Activated T-helper 9 cell treated with anti-CD3 and anti-CD28 coated beads, Interleukin-2, amount 50 U/mL, for 16 hours (primary cell): ENCODE data around the gene SYNJ2.

Experiments
- DNase-seq: peaks from one replicate; pipeline ENCODE4 v3.0.0-alpha.2; 2020; ENCODE audit warnings: low read depth

Gene SYNJ2

DNA sequence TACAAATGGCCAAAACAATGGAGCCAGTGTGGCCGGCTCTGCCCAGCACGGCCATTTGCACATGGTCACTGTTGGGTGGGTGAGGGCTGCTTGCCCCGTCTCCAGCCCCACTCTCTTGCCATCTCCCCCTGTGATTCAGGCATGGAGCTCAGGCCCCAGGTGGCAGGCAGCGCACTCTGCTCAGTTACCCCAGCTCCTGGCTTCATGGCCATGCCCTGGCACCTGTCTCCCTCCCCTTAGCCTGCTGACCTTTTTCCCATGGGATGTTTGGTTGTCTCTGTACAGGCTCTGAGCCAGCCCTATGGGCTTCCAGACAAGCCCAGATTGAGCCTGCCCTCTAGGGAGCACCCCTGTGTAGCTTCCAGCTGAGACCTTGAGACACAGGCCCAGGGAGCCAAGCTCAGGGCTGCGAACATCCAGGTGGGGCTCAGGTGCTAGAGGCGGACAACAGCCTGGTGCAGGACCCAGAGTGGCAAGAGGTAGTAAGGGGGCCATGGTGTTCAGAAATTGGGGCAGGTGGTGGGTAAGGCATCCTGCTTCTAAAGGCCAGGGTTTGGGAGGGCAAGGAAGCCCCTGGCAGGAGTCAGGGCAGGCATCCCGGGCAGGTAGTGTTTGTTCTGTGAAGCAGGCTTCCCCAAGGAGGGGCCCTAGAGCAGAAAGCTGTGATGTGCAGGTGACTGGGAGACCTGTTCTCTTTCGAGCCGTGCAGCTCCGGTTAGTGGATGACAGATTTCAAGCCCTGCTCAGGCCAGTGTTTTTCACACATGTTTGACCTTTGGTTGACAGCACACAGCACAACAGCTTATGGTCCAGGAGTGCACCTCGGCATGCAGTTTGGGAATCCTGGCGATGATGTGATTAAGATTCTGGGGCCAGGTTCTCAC is 17.7 kb downstream of the SYNJ2 start:
- no peak for DNase-seq

DNA sequence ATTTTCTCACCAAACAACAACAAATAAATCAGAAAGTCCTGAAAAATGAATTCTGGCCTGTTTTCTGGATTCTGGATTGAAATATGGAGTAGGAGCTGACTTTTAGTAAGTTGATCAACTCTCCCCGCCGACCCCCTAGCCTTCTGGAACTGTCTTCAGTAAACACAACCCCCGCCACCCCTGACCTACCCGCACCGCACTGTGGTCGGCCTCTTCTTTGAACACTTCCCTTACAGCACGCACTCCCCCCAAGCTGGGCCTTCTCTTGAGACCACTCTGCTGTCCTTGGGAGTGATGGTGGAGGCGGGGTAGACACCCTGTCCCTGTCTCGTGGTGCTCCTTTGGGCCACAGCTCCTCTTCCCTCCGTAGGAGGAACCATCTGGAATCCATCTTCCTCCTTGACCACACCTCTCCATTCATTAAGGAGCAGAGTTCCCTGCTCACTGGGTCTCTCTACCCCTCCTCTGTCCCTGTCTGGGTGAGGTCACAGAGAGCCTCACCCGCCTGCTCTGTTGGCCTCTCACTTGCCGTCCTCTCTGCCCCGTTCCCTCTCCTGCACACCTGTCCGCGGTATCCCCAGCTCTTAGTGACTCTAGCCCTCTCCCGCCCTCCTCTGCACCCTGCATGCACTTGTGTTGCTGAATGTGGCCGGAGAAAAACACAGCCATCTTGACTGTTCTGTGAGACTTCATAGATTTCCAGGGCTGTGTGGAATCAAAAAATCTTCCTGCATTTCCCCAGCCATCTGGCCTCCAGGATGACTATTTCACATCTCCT is 19.1 kb downstream of the SYNJ2 start:
- no peak for DNase-seq

DNA sequence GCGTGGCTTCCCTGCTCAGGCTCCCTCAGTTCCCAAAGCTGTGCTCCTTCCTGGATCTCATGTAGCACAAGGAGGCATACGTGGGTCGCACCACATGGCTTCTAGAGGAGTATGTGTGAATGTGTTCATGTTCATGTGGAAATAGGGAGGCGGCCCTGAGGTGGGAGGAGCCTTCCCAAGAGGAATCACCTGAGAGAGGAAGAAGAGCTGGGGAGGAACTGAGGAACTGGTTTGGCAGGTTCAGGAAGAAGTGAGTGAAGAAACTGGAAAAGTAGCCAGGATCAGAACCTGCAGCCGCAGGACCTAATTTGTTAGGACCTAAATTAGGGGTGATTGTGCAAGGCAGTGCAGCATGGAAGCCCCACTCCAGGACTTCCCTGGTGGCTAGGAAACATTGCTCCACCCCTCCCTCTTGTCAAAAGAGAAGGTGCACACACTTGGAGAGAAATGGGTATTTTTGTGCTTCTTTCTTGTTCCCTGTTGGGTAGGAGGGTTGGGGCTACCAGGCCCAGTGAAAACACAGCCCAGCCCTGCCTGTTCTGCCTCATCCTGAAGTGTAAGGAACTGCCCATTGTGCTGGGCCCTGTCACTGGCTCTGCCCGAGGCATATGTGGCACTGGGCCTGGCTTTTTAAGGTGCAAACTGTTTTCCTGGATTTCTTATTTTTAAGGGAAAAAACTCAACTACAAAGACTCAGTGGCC is 20.7 kb downstream of the SYNJ2 start:
- DNase-seq, result no peak

DNA sequence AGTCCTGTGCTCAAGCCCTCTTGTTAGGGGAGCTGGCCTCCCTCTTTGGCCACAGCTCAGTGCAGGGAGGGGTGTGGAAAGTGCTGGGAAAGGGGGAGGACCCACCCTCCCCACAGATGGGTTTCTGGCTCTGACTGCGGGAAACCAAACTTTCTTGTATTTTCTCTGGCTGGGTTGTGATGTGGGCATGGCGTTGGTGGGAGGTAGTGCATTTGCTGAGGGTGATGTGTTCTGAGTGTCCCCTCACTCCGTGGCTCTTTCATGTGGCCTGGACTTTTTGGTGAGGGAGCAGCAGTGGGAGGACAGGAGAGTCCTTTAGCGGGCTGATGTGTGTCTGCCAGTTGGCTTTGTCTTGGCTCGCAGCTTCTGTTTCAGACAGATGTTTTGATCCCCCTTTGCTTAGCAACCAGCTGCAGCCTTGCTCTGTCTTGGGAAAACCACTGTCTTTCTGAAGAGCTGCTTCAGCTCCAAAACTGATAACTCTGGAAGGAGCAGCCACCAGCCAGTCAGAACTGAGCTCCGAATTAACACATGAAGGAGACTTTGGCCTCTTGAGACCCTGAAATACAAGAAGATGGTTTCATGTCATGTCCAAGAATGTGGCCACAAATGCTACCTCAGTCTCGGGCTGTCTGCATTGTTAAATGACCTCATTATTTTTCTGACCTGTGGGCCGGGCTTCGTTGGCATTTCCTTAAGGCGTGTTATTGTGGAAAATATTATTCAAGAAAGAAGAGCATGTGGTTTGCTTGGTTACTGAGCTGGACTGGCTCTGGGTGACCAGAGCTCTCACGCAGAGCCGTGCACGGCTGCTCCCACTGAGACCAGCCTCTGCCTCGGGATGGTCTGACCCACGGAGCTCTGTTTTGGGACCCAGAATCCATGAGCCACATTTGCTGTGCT is 21.5 kb downstream of the SYNJ2 start:
- no peak for DNase-seq

- no peak for DNase-seq
Measured at GRCh38 chr6:158003910-158004700, 22.4 kb downstream of the SYNJ2 start.

DNA sequence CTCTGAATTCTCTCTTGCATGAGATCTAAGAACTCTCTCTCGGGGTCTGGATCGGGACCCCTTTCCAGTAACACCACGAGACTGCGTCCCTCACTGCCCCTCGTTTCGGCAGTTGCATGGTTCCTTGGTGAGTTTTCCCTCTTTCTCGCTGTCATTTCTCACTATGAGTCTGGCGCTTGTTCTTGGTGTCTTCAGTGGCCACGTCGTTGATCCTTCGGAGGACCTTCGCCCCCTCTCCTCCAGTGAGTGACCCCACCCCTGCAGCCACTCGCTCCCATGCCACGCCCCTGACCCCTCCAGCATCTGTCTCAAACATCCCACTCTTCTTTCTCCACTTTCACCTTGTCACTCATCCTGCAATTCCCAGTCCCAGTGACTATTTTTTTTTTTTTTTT is 23.0 kb downstream of the SYNJ2 start:
- no peak for DNase-seq

DNA sequence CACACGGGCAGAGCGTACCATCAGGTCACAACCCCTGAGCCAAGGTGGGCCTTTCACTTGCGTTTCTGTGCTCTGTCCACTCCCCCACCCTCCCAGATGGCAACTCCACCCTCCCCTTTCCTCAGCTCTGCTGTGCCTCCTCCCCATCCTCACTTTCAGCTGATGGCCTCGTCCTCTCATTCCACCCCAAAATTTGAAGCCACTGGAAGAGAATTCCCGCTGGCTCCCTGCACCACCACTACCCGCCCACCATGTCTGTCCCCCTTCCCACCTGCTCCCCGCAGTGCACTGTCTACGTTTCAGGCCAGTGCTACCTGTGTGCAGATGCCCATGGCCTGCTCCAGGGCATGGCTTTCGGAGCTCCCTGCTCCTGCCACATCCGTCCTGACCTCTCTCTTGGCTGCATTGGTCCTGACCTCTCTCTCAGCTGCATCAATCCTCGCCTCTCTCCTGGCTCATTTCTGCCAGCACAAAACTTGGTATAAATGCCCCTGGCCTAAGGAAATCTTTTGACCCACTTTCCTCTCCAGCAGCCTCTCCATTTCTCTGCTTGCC is 24.0 kb downstream of the SYNJ2 start:
- DNase-seq, result no peak

GRCh38 chr6:158006331-158006730 is 24.7 kb downstream of the SYNJ2 start:
- DNase-seq, result no peak

DNA sequence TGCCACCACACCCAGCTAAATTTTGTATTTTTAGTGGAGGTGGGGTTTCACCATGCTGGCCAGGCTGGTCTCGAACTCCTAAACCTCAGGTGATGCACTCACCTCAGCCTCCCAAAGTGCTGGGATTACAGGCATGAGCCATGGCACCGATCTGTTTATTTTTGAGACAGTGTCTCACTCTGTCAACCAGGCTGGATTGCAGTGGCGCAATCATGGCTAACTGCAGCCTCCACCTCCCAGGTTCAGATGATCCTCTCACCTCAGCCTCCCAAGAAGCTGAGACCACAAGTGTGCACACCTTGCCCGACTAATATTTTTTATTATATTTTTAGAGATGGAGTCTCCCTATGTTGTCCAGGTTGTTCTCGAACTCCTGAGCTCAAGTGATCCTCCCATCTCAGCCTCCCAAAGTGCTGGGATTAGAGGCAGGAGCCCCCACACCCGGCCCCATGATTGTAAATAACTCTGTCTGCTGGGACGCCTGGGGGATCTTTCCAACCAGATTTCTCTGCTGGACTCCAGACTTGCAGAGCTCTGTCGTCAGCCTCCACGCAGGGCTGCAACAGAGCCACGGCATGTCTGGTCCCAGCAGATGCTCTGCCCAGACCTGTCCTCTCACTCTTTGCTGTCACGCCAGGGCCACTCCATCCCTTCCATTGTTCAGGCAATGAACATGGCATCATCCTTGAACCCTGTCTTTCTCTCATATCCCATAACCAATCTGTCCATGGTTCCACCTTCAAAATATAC is 25.3 kb downstream of the SYNJ2 start:
- DNase-seq, result no peak

DNA sequence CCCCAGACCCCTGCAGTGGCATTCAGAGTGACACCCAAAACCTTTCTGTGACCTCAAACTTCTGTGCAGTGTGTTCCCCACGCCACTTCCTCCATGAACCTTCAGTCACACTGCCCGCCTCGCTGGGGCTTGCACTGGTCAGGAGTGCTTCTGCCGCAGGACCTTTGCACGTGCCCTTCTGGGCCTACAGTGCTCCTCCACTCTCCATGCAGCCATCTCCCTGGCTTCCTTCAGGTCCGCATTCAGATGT is 27.1 kb downstream of the SYNJ2 start:
- no peak for DNase-seq

DNA sequence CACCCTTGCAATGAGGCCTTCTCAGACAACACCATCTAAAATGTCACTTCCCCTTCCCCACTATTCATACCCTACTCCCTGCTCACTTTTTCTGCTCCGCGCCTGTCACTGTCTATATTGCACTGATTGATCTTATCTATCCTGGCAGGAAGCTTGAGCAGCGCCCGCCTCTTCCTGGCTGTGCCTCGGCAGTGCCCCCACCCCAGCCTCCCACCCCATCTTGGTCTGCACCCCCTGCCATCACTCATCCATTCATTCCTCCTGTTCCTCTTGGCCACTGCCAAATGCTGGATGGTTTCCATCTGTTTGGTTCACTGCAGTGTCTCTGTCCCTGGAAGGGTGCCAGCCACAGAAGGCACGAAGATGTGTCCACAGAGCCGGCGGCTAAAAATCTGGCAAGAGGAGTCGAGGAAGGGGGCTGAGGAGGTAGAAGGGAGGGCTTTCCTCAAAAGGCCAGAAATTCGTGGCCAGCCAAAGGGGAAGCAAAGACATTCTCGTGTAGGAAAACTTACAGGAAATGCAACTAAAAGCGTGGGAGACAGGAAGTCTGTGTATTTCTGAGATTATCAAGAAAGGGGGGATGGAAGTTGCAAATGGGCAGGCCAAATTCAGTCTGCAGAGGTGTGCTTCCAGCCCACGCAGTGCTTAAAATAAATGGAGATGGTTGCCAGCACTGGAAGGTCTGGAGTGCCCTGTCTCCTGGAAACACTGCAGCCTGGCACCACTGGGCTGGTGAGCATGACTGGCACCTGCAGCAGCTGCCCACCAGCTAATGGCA is 27.6 kb downstream of the SYNJ2 start:
- no peak for DNase-seq

DNA sequence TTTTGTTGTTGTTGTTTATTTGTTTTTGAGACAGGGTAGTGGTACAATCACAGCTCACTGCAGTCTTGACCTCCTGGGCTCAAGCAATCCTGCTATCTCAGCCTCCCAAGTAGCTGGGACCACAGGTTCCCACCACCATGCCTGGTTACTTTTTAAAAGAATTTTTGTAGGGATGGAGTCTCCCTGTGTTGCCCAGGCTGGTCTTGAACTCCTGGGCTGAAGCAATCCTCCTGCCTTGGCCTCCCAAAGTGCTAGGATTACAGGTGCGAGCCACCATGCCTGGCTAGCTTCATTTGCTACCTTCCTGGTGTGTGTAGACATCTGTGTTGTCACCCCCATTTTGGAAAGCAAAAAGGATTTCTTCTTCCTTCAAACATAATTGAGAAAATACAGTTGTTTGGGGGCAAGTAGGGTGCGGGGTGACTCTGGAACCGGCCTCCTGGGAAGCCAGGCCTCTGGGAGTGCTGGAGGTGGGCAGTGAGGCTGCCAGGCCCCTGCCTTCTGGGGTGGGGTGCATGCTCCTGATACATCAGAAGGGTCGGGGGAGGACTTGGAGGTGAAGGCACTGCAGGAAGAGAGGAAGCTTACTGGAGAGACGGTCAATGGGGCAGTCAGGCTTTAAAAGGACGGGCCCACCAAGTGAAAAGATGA is 28.4 kb downstream of the SYNJ2 start:
- DNase-seq, result no peak

DNA sequence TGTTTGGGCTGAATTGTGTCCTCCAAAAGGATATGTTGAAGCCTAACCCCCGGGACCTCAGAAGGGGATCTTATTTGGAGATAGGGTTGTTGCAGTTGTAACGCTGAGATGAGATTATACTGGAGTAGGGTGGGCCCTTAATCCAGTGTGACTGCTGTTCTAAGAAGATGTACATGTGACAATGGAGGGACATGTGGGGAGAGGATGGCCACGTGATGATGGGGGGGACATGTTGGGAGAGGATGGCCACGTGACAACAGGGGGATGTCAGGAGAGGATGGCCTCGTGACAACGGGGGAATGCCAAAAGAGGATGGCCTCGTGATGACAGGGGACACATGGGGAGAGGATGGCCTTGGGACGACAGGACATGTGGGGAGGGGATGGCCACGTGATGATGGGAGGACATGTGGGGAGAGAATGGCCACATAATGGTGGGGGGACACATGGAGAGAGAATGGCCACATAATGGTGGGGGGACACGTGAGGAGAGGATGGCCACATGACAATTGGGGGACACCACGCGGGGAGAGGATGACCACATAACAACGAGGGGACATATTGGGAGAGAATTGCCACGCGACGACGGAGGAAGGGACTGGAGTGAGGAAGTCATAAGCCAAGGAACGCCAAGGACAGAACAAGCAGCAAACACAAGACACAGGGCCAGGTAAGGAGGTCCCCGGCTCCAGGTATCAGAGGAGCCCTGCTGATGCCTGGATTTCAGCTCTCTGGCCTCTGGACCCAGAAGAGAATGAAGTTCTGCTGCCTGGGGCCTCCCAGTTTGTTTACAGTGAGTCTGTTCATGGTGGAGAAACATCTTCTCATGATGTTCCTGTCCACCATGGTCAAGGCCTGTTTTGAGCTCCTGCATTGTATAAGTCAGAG is 29.2 kb downstream of the SYNJ2 start:
- no peak for DNase-seq

GRCh38 chr6:158011478-158011920 is 29.8 kb downstream of the SYNJ2 start:
- no peak for DNase-seq

GRCh38 chr6:158011980-158012566 is 30.4 kb downstream of the SYNJ2 start:
- DNase-seq, result no peak

DNA sequence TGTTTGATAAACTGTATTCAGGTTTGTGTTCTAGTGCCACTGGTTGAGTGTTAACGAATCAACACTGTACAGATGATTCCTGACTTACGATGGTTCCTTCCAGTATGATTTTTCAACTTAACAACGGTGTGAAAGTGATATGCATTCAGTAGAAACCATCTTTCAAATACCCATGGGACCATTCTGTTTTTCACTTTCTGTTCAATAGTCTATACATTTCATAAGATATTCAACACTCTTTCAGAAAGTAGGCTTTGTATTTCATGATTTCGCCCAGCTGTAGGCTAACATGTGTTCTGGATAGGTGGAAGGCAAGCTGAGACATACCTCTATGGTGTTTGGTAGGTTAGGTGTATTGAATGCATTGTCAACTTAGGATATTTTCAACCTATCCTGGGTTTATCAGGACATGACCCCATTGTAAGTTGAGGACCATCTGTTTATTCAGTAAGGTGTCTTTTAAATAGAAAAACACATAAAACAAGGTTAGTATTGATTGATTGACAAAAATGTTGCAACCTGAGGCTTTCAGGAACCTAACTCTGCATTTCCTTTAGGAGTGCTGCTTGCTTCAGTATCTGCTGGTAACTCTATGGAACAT is 32.3 kb downstream of the SYNJ2 start:
- DNase-seq, result no peak
